GM19395 (cell line): ENCODE results near the gene FAM114A1.
A peak's percentile ranks its signal among the peaks of the same experiment; 100 is the strongest.

Experiments
- ATAC-seq: cut with Tn5 transposase; IDR thresholded peaks from one replicate; pipeline ENCODE4 v1.9.1; 2021; ENCODE audit warnings: mild to moderate bottlenecking, moderate library complexity; ENCODE audit not compliant: unreplicated experiment

FAM114A1 gene

GRCh38 chr4:38867478-38868058 is at the start of gene FAM114A1:
Gene FAM114A1, plus strand, starts transcription at chr4:38867806. Its CDS starts 10,273 bp downstream, at chr4:38878079.
- ATAC-seq: peak; percentile 84

DNA sequence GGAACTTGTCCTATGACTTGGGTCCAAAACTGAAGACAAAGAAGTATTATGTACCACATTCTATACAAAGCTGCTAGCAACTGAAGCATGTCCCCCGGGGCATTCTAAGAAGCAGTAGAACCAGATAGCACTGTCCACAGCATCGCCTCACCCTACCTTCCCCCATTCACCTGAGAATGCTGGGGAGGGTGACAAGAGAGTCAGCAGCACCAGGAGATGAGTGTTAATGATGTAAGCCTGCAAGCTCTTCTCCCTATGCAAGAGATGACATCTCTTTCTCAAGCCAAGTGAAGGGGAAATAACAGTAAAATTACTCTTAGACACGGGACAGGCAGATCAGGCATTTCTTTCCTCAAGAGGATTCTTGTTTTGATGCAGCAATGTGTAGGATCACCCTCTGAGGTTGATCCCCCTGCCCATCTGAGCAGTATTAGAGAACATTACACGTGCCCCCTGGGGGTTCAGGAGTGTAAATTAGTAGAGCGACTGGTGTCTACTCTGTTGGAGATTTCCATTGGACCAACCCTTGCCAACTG is 49.1 kb upstream of the FAM114A1 start:
- peak; percentile 55 for ATAC-seq

GRCh38 chr4:38819569-38819968 is 48.0 kb upstream of the FAM114A1 start:
- no peak for ATAC-seq

GRCh38 chr4:38820329-38821061 is 47.1 kb upstream of the FAM114A1 start:
- peak; percentile 63 for ATAC-seq

DNA sequence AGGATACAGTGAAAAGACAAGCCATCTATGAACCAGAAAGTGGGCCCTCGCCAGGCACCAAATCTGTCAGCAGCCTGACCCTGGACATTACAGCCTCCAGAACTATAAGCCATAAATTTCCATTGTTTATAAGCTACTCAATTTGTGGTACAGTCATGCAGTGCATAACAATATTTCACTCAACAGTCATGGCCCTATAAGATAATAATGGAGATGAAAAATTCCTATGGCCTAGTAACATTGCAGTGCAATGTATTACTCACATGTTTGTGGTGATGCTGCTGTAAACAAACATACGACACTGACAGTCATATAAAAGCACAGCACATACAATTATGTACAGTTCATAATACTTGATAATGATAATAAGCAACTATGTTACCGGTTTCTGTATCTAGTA is 45.9 kb upstream of the FAM114A1 start:
- ATAC-seq: no peak

DNA sequence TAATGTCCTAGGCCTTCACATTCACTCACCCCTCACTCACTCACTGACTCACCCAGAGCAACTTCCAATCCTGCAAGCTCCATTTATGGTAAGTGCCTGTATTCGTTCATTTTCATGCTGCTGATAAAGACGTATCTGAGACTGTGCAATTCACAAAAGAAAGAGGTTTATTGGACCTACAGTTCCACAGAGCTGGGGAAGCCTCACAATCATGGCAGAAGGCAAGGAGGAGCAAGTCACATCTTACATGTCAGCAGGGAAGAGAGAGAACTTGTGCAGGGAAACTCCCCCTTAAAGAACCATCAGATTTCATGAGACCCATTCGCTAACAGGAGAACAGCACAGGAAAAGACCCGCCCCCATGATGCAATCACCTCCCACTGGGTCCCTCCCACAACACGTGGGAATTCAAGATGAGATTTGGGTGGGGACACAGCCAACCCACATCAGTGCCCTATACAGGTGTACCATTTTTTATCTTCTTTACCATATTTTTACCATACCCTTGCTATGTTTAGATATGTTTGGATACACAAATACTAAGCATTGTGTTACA is 44.8 kb upstream of the FAM114A1 start:
- no peak for ATAC-seq

DNA sequence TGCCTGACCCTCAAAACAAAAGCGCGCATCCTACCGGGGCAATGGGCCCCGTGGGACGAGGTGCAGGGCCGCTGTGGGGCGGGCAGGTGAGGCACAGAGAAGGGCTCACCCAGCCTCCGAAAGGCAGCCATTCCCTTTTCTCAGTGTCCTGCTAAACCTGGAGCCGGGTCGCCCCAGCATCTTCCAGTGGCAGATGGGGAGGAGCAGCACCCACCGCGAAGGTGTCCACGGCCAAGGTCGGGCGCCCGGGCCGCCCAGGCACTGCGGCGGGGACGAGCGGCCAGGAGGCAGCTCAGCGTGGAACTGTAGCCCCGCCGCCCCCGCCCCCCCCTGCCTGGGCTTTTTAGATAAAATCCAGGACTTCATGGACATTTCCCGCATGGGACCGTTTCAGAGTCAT is 43.8 kb upstream of the FAM114A1 start:
- no peak for ATAC-seq

DNA sequence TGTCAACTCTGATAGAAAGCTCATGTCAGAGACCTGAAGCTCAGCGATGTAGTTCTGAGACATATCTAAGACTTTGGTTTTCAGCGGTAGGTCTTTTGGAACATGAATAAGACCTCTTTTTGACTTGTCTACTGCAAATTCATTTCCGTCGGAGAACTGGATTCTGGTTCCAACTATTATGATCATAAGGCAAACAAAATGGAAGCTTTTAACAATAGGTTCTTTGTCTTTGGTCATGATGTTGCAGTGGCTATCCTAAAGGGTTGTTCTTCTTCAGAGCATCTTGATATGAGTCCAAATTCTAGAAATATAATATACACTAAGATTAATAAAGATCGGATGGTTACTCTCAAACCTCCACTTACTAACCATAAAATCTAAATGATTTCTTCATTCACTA is 38.4 kb upstream of the FAM114A1 start:
- no peak for ATAC-seq

DNA sequence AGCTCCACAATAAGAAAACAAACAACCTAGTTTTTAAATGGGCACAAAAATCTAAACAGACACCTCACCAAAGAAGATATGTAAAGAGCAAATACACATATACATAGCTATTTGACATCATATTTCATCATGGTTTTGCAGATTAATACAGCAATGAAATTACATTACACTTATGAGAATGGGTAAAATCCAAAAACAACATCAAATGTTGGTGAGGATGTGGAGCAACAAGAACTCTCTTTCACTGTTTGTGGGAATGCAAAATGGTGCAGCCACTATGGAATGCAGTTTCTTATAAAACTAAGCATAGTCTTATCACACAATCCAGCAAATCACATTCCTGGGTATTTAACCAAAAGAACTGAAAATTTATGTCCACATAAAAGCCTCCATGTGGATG is 36.0 kb upstream of the FAM114A1 start:
- no peak for ATAC-seq

DNA sequence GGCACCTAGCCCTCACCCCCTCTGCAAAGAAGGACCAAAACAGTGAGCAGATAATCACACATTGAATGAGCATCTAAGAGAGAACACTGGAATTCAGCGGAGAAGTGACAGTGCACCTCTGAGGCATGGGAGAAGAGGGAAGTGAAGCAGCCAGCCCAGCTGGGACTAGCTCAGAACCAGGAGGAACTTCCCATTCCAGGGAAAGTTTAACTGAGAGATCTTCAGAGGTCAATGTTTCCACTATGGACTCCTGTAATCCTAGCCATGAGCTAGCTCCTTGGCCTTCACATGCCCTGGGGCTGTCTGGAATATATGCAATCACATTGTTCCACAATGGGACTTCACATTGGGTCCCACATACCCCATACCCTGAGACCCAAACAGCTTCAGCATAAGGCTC is 35.4 kb upstream of the FAM114A1 start:
- ATAC-seq: no peak

DNA sequence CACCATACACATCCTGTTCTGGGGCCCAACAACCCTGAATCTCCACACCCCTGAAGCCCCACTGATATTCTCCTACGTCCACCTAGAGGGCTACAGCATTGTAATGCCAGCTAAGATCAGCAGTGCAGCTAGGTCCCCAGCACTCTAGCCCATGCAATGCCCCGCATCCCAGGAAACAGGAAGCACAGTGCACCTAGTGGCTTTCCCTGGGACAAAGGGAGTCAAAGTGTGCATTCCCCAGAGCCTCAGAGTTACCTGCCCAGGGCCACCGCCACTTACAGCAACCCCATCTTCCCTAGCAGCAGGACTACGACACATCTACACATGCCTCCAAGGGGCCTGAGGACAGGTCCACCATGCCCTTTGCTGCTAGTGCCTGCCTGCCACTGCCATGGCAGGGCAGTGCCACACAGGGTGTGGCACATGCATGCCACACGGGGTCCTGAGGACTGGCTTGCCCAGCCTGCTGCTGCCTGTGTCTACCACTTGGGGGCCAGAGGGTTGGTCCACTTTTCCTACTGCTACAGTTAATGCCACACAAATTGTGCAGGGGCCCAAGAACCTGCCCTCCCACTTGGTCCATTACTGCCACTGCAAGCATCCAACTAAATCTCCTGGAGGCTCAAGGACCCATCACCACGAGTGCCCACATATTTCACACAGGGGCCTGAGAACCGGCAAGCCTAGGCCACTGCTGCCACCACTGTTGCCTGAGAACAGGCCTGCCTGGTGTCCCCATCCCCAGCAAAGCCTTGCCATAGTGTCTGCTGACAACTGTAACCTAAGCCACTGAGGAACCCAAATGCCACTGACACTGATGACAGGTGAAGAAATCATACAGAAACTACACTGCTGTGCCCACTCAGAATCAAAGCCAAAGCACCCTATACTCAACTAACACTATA is 34.7 kb upstream of the FAM114A1 start:
- ATAC-seq: no peak

DNA sequence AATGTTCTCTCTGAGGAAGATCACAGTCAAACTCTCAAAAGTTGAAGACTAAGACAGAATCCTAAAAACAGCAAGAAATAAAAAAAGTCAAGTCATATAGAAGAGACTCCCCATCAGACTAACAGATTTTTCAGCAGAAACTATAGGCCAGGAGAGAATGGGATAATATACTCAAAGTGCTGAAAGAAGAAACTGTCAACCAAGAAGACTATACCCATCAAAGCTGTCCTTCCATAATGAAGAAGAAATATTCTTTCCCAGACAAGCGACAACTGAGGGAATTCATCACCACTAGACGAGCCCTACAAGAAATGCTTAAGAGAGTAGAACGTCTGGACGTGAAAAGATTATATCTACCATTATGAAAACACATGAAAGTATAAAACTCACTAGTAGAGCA is 33.0 kb upstream of the FAM114A1 start:
- ATAC-seq: no peak

DNA sequence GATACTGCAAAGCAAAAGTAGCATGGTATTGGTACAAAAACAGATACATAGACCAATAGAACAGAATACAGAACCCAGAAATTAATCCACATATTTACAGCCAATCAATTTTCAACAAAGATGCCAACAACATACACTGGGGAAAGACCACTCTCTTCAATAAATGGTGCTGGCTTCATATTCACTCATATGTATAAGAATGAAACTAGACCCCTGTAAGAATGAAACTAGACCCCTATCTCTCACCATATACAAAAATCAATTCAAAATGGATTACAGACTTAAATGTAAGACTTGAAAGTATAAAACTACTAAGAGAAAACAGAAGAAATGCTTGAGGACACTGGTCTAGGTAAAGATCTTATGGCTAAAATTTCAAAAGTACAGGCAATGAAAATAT is 30.3 kb upstream of the FAM114A1 start:
- no peak for ATAC-seq

DNA sequence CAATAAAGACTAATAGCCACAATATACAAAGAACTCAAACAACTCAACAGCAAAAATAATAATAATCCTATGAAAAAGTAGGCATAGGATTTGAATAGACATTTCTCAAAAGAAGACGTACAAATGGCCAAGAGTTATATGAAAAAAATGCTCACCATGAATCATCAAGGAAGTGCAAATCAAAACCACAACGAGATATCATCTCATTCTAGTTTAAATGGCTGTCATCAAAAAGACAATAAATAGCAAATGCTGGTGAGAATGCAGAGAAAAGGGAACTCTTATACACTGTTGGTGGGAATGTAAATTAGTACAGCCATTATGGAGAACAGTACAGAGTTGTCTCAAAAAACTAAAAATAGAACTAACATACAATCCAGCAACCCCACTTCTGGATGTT is 29.8 kb upstream of the FAM114A1 start:
- ATAC-seq: no peak

- no peak for ATAC-seq
Observed at GRCh38 chr4:38842994-38843393, 24.6 kb upstream of the FAM114A1 start.

DNA sequence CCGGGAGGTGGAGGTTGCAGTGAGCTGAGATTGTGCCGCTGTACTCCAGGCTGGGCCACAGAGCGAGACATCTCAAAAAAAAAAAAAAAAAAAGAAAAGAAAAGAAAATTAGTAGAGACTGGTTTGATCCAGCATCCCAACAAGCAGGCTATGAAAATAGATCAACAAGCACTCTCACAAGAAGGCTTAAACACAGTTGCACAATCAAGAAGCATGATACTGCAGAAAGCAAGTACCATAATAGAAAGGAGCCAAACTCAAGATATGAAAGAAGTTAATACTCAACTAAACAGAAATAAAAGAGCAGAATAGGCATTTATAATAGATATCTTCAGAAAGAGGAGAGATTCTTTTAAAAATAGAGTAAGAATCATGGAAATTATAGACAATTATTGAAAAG is 21.6 kb upstream of the FAM114A1 start:
- ATAC-seq: no peak

- ATAC-seq: no peak
Observed at GRCh38 chr4:38855466-38855865, 12.1 kb upstream of the FAM114A1 start.

GRCh38 chr4:38856046-38856445 is 11.6 kb upstream of the FAM114A1 start:
- peak; percentile 27 for ATAC-seq

- peak; percentile 44 for ATAC-seq
Observed at GRCh38 chr4:38856524-38857337, 10.9 kb upstream of the FAM114A1 start, which contains the start of gene TLR6. Gene TLR6, minus strand, starts transcription at chr4:38856817. Its CDS starts 27,344 bp downstream, at chr4:38829473.
